ENCODE measurements around the gene CCDC47. TPM values are rescaled to one million over a fixed set of nuclear protein-coding genes. Genes with fewer than 3 reads are reported as not detected.

The CCDC47 gene
- total RNA-seq (2021) (64.0 and 89.3 TPM in 2 replicates), Bru-seq, nascent RNA (percentile 92 among the genes with signal in this experiment), BruChase-seq, experiment 1, labeled RNA remaining after a 2-hour chase (percentile 91 among the genes with signal in this experiment), BruChase-seq, experiment 2, labeled RNA remaining after a 6-hour chase (percentile 97 among the genes with signal in this experiment)
- long read RNA-seq, transcript CCDC47-201 (13 exons, 3,466 nt) = major isoform, 61 of 70 reads
- long read RNA-seq, partial matches to known transcripts = 1 of 70 reads
- long read RNA-seq, other reads (novel, unspliced or antisense) = 8 of 70 reads

- ChIA-PET CTCF (no interaction called here), POLR2A (ENCODE audit: unreplicated experiment) (interaction anchor here (0.5 to 1.7 kb wide), 15 partner anchors 11 to 1486 kb away, joined by 3 to 32 read pairs (median 5); partner anchors contain the start of gene MAP3K3)
- Histone ChIP-seq H4K20me1 (ENCODE audit: insufficient read depth) (peaks cover 44% of the 10 kb centered on the region), H3K27me3 (ENCODE audit: insufficient read depth, low read depth) (no peaks in the 10 kb centered on the region), H3K4me1 (replicated peaks; ENCODE audit: insufficient read depth) (peaks cover 50% of the 10 kb centered on the region), H3F3A (ENCODE audit: insufficient read depth, low read depth) (peaks cover 28% of the 10 kb centered on the region), H3K9me2 (ENCODE audit: insufficient read depth) (no peaks in the 10 kb centered on the region), H2AFZ (peak within 1 kb of the TSS; percentile 88), H3K36me3 (ENCODE audit: low read depth) (peaks cover 29% of the 10 kb centered on the region), H3K9me3 (ENCODE audit: insufficient read depth, low read depth) (no peaks in the 10 kb centered on the region), H3K79me2 (ENCODE audit: low read depth) (peaks cover 92% of the 10 kb centered on the region), H3K4me2 (peak within 1 kb of the TSS; percentile 90), H3K27ac (peak within 1 kb of the TSS; percentile 96), H3K4me3 (peak within 1 kb of the TSS; percentile 80)
- intact Hi-C loops (cut with micrococcal nuclease; ENCODE audit: unreplicated experiment) = loop anchor here (2.0 kb wide), 3 partner anchors 33 to 69 kb away; partner anchors contain the start of genes FTSJ3, PSMC5, SMARCD2 and STRADA
- BruUV-seq (replicated peaks) = no TSS peak
- TF ChIP-seq EZH2 (IDR thresholded peaks at IDR 0.05; ENCODE audit: low read depth) (no peak), CTCF (conservative IDR thresholded peaks at IDR 0.05) (no peak)
- peak; percentile 96 to 99 for DNase-seq
Measured at GRCh38 chr17:63773272-63774140, at the start of gene CCDC47. Gene CCDC47, minus strand, starts transcription at chr17:63773597. Its CDS starts 7,422 bp downstream, at chr17:63766175.

GRCh38 chr17:63822537-63822936, 49.1 kb upstream of the CCDC47 start:
- BruUV-seq (replicated peaks) = no TSS peak
- Histone ChIP-seq H3K36me3 (ENCODE audit: low read depth) (peaks cover 52% of the 10 kb centered on the region), H3K4me1 (replicated peaks; ENCODE audit: insufficient read depth) (peaks cover 9% of the 10 kb centered on the region), H3K4me3 (no peak overlapping the region), H3K27ac (no peak overlapping the region), H3K9me2 (ENCODE audit: insufficient read depth) (no peaks in the 10 kb centered on the region), H3K79me2 (ENCODE audit: low read depth) (peaks cover 30% of the 10 kb centered on the region), H2AFZ (no peak overlapping the region), H3K9me3 (ENCODE audit: insufficient read depth, low read depth) (no peaks in the 10 kb centered on the region), H3F3A (ENCODE audit: insufficient read depth, low read depth) (peaks cover 56% of the 10 kb centered on the region), H4K20me1 (ENCODE audit: insufficient read depth) (peaks cover 38% of the 10 kb centered on the region; the same call in 1 of the 2 replicates), H3K4me2 (no peak overlapping the region), H3K27me3 (ENCODE audit: insufficient read depth, low read depth) (no peaks in the 10 kb centered on the region)
- POLR2A ChIA-PET (ENCODE audit: unreplicated experiment) = no interaction called here
- DNase-seq = no peak
- intact Hi-C loops (cut with micrococcal nuclease; ENCODE audit: unreplicated experiment) = no loop called here
- TF ChIP-seq EZH2 (IDR thresholded peaks at IDR 0.05; ENCODE audit: low read depth) (no peak), CTCF (conservative IDR thresholded peaks at IDR 0.05) (no peak)
- CTCF ChIA-PET = no interaction called here

- Histone ChIP-seq H3K4me2 (no peak overlapping the region), H3K36me3 (ENCODE audit: low read depth) (peaks cover 59% of the 10 kb centered on the region), H3F3A (ENCODE audit: insufficient read depth, low read depth) (peaks cover 62% of the 10 kb centered on the region), H3K79me2 (ENCODE audit: low read depth) (peaks cover 30% of the 10 kb centered on the region), H3K27ac (no peak overlapping the region), H2AFZ (no peak overlapping the region), H3K4me1 (replicated peaks; ENCODE audit: insufficient read depth) (peaks cover 9% of the 10 kb centered on the region), H3K9me2 (ENCODE audit: insufficient read depth) (no peaks in the 10 kb centered on the region), H3K9me3 (ENCODE audit: insufficient read depth, low read depth) (no peaks in the 10 kb centered on the region), H3K27me3 (ENCODE audit: insufficient read depth, low read depth) (no peaks in the 10 kb centered on the region), H3K4me3 (no peak overlapping the region), H4K20me1 (ENCODE audit: insufficient read depth) (peaks cover 39% of the 10 kb centered on the region; the same call in 1 of the 2 replicates)
- ChIA-PET CTCF (no interaction called here), POLR2A (ENCODE audit: unreplicated experiment) (no interaction called here)
- intact Hi-C loops (cut with micrococcal nuclease; ENCODE audit: unreplicated experiment) = no loop called here
- TF ChIP-seq CTCF (conservative IDR thresholded peaks at IDR 0.05) (no peak), EZH2 (IDR thresholded peaks at IDR 0.05; ENCODE audit: low read depth) (no peak)
- BruUV-seq (replicated peaks) = no TSS peak
- DNase-seq = no peak
Measured at GRCh38 chr17:63821804-63822203, 48.4 kb upstream of the CCDC47 start.
